ENCODE data around the gene MAP1LC3A. TPM values are rescaled to one million over a fixed set of nuclear protein-coding genes. Genes with fewer than 3 reads are reported as not detected.

The MAP1LC3A gene
- total RNA-seq, 1 donor from 2014 or later = 67.2 TPM

GRCh38 chr20:34578025-34578424, 19.5 kb downstream of the MAP1LC3A start:
- peaks cover 2% of the 10 kb centered on the region for H3K36me3 Mint-ChIP-seq (ENCODE audit: unreplicated experiment)
- no peak for TF ChIP-seq CTCF (IDR thresholded peaks at IDR 0.05)
- H3K27ac Mint-ChIP-seq (ENCODE audit: unreplicated experiment) = no peak overlapping the region
- no peak for DNase-seq (ENCODE audit: extremely low spot score, unreplicated experiment)
- peaks cover 17% of the 10 kb centered on the region for H3K4me1 Mint-ChIP-seq (ENCODE audit: unreplicated experiment)
- no peak overlapping the region for H3K4me3 Mint-ChIP-seq (ENCODE audit: unreplicated experiment)
- H3K27me3 Mint-ChIP-seq (ENCODE audit: unreplicated experiment) = no peaks in the 10 kb centered on the region
- no peaks in the 10 kb centered on the region for H3K9me3 Mint-ChIP-seq (ENCODE audit: unreplicated experiment)

GRCh38 chr20:34578521-34578920, 20.0 kb downstream of the MAP1LC3A start:
- Mint-ChIP-seq H3K27ac (ENCODE audit: unreplicated experiment) (no peak overlapping the region), H3K9me3 (ENCODE audit: unreplicated experiment) (no peaks in the 10 kb centered on the region), H3K4me3 (ENCODE audit: unreplicated experiment) (no peak overlapping the region), H3K36me3 (ENCODE audit: unreplicated experiment) (peaks cover 2% of the 10 kb centered on the region), H3K4me1 (ENCODE audit: unreplicated experiment) (peaks cover 17% of the 10 kb centered on the region), H3K27me3 (ENCODE audit: unreplicated experiment) (no peaks in the 10 kb centered on the region)
- peak; percentile 49 for DNase-seq (ENCODE audit: extremely low spot score, unreplicated experiment)
- TF ChIP-seq CTCF (IDR thresholded peaks at IDR 0.05) = no peak

- Mint-ChIP-seq H3K4me1 (ENCODE audit: unreplicated experiment) (peaks cover 17% of the 10 kb centered on the region), H3K27ac (ENCODE audit: unreplicated experiment) (no peak overlapping the region), H3K9me3 (ENCODE audit: unreplicated experiment) (no peaks in the 10 kb centered on the region), H3K36me3 (ENCODE audit: unreplicated experiment) (no peaks in the 10 kb centered on the region), H3K27me3 (ENCODE audit: unreplicated experiment) (no peaks in the 10 kb centered on the region), H3K4me3 (ENCODE audit: unreplicated experiment) (no peak overlapping the region)
- TF ChIP-seq CTCF (IDR thresholded peaks at IDR 0.05) = peak; percentile 71
- DNase-seq (ENCODE audit: extremely low spot score, unreplicated experiment) = peak; percentile 83
Measured at GRCh38 chr20:34579191-34579978, 20.9 kb downstream of the MAP1LC3A start.

GRCh38 chr20:34579979-34580940, 21.7 kb downstream of the MAP1LC3A start:
- Mint-ChIP-seq H3K36me3 (ENCODE audit: unreplicated experiment) (no peaks in the 10 kb centered on the region), H3K4me3 (ENCODE audit: unreplicated experiment) (no peak overlapping the region), H3K27me3 (ENCODE audit: unreplicated experiment) (no peaks in the 10 kb centered on the region), H3K9me3 (ENCODE audit: unreplicated experiment) (no peaks in the 10 kb centered on the region), H3K4me1 (ENCODE audit: unreplicated experiment) (peaks cover 17% of the 10 kb centered on the region), H3K27ac (ENCODE audit: unreplicated experiment) (no peak overlapping the region)
- TF ChIP-seq CTCF (IDR thresholded peaks at IDR 0.05) = no peak
- DNase-seq (ENCODE audit: extremely low spot score, unreplicated experiment) = peak; percentile 40
